SU-DHL-6 (cell line): ENCODE results near the gene NAV2.

Experiments
- EZH2phosphoT487 ChIP-seq: fragments of 200-600 bp; sonication (generic), shearing (Covaris generic); conservative IDR thresholded peaks from 2 replicates; pipeline ENCODE4 v1.6.1; 2018; ENCODE audit warnings: mild to moderate bottlenecking, antibody characterized with exemption, low read length, moderate library complexity, mixed read lengths
- TF ChIP-seq, protein P1 (sequence below): fragments of 200-600 bp; sonication (generic); IDR thresholded peaks from one replicate; pipeline ENCODE4 v1.5.1; 2017; ENCODE audit warnings: antibody characterized with exemption, mild to moderate bottlenecking, low read length, moderate library complexity; ENCODE audit not compliant: insufficient read depth, poor library complexity, severe bottlenecking

GRCh38 chr11:19771463-19771862 lies 58.8 kb downstream of the NAV2 start:
- TF ChIP-seq, protein P1, sequence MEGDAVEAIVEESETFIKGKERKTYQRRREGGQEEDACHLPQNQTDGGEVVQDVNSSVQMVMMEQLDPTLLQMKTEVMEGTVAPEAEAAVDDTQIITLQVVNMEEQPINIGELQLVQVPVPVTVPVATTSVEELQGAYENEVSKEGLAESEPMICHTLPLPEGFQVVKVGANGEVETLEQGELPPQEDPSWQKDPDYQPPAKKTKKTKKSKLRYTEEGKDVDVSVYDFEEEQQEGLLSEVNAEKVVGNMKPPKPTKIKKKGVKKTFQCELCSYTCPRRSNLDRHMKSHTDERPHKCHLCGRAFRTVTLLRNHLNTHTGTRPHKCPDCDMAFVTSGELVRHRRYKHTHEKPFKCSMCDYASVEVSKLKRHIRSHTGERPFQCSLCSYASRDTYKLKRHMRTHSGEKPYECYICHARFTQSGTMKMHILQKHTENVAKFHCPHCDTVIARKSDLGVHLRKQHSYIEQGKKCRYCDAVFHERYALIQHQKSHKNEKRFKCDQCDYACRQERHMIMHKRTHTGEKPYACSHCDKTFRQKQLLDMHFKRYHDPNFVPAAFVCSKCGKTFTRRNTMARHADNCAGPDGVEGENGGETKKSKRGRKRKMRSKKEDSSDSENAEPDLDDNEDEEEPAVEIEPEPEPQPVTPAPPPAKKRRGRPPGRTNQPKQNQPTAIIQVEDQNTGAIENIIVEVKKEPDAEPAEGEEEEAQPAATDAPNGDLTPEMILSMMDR = no peak
- no peak for TF ChIP-seq EZH2phosphoT487
